ENCODE measurements around the gene ELFN2.

ELFN2 gene

GRCh38 chr22:37379722-37380121 is 47.6 kb downstream of the ELFN2 start:
- FAIRE-seq, result no peak

DNA sequence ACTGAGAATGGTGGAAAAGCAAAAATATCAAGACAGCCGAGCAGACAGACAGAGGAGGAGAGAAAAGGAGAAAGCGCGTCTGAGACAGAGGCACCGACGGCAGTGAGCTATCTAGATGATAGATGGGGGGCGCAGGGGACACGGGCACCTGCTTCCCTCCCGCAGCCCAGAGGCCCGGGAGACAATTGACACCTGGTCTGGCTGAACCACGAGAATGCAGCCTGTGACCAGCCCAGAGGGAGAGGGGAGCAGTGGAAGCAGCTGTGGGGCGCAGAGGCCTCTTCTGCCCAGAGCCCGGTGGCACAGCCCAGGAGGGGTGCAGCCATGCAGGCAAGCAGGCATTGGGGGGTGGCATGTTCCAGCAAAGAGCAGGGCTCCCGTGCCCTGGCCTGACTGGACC is 48.2 kb downstream of the ELFN2 start:
- FAIRE-seq, result no peak

GRCh38 chr22:37378642-37379058 is 48.6 kb downstream of the ELFN2 start:
- FAIRE-seq, result no peak

- no peak for FAIRE-seq
These were observed 49.4 kb downstream of the ELFN2 start for GRCh38 chr22:37377927-37378326.

DNA sequence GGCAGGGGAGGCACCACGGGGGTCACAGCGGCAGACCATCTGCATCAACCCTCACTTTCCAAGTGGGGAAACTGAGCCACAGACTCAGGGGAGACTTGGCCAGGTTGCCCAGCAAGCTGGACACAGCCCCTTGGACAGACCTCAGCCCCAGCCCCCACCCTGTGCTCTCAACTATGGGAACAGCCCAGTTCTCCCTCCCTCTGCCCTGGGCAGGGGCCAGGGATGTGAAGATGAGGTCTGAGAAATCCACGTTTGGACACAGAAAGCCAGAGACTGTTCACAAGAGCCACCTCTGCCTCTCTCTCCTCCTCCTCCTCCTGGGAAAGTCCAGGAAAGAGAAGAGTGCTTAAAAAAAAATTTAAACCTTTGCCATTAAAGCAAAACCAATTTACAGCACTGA is 50.1 kb downstream of the ELFN2 start:
- FAIRE-seq, result no peak

DNA sequence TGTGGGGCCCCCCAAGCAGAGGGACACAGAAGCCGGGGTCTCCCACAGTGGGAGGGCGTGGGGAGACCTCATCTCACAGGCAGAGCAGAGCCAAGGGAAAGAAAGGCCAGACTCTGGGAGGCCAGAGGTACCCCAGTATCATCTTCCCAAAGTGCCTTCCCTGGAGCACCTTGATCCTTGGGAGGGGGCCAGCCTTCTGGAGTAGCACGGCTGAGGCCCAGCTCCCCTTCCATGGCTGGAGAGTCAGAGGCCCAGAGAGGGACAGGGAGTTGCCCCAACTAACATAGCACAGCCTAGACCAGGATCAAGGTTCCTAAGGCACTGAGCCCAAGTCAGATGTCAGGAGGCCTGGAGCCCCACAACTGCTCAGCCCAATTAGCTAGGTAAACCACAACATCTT is 50.6 kb downstream of the ELFN2 start:
- FAIRE-seq, result no peak

GRCh38 chr22:37375801-37376200 is 51.5 kb downstream of the ELFN2 start:
- no peak for FAIRE-seq

DNA sequence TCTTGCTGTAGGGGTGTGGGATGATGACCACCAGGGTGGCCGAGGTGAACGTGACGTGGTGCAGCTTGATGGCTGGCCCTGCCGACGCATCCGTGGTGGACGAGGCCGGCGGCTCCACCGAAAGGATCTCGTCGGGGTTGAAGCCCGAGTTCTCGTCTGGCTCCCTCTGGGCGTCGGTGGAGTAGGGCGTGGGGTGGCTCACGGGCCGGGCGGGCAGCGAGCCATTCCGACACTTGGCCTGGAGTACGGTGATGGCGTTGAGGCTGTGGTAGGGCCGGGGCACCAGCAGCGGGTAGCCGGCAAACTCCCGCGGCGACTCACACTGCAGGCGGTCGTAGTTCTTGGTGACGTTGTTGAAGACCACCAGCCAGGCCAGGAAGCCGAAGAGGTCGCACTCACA is 52.7 kb downstream of the ELFN2 start:
- FAIRE-seq, result no peak

- no peak for FAIRE-seq
These were observed 53.8 kb downstream of the ELFN2 start for GRCh38 chr22:37373451-37373850.

GRCh38 chr22:37371911-37372310 is 55.4 kb downstream of the ELFN2 start:
- no peak for FAIRE-seq

DNA sequence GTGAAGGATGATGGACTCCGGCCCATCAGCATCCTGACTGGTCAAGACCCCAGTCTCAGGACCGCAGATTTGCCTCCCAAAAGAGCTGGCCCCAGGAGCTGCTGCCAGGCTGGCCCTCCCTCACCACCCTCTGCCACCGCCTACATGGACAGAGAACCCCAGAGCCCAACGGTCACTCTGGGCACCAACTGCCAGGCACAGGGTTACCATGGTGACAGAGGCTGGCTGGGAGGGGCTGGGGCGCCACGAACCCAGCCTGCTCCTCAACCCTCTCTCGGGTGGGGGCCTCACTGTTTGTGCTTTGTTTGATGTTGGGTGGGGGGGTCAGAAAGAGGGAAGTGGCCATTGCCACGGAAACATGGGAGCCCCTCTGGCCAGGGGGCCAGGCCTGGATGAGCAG is 55.8 kb downstream of the ELFN2 start:
- no peak for FAIRE-seq

GRCh38 chr22:37370306-37370979 is 56.8 kb downstream of the ELFN2 start:
- FAIRE-seq, result no peak

DNA sequence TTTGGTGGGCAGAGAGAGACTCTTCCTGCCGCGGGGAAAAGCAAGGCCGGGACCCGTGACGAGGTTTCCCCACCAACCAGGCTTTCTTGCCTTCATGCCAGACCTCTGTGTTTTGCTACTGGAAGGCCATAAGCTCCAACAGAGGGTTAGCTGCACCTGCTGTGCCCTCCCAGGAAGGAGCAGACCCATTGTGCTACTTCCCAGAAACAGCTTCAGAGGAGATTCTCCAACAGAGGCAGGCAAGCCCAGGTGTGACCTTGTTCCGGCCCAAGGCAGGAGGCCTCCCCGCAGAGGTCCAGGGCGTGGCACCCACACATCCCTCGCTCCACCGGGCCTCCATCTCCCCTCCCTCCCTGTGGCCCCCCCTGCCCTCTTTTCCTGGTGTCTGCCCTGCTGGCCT is 57.8 kb downstream of the ELFN2 start:
- FAIRE-seq, result no peak

GRCh38 chr22:37368058-37368457 is 59.2 kb downstream of the ELFN2 start:
- FAIRE-seq, result no peak

- no peak for FAIRE-seq
These were observed 60.7 kb downstream of the ELFN2 start for GRCh38 chr22:37366601-37367000.

GRCh38 chr22:37365950-37366349 is 61.3 kb downstream of the ELFN2 start:
- FAIRE-seq, result no peak

DNA sequence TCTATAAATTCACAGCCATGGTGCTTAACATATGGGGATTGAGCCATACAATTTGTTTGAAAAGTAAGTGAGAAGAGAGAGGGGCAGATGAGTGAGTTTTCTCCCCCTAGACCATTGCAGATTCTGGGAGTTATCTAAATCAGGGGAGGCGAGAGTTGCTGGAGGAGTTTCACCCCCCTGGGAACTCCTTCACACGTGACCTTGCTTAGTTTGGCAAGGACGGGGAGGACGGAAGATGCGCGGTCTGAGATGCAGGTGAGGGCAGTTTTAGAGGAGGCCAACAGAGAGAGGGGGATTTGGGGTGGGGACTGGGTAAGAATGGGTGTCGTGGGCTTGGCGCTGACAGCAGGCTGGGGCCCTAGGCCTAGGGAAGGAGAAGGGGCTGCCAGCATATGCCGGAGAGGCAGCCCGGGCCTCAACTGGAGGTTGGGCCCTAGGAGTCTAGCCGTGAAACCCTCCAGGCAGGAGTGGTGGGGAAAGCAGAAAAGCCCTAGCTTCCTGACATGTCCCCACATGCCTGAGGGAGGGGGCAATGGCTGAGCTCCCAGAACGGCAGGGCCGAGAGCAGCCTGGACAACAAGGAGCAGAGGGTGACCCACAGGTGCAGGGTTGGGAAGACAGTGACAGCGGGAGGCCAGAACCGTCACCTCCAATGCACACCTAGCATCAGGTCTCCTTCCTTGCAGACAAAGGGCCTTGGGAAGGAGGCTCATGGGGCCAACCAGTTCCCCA is 63.9 kb downstream of the ELFN2 start:
- FAIRE-seq, result no peak

GRCh38 chr22:37362621-37363020 is 64.7 kb downstream of the ELFN2 start:
- FAIRE-seq, result no peak

- no peak for FAIRE-seq
These were observed 68.4 kb downstream of the ELFN2 start for GRCh38 chr22:37358917-37359316.

DNA sequence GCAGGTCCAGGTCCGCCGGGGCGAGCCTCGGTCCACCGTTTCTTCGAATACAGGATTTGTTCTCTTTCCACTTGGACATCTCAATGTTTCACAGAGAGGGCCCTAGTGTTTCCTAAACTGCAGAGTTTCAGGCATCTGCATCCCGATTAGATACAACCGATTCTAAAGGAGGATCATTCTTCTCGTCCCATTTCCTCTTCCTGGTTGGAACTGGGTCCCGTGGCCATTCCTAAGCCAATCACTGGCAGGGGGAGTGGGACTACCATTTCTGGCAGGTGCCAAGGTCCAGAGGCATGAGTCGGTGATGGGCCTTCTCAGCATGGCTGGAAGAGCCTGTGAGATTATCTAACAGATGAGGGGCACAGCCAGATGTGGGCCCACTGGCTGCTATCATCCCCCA is 68.9 kb downstream of the ELFN2 start:
- no peak for FAIRE-seq

- FAIRE-seq, result no peak
These were observed 69.7 kb downstream of the ELFN2 start for GRCh38 chr22:37357446-37358075.

GRCh38 chr22:37356922-37357321 is 70.4 kb downstream of the ELFN2 start:
- FAIRE-seq, result no peak

- no peak for FAIRE-seq
These were observed 72.1 kb downstream of the ELFN2 start for GRCh38 chr22:37355174-37355573.

DNA sequence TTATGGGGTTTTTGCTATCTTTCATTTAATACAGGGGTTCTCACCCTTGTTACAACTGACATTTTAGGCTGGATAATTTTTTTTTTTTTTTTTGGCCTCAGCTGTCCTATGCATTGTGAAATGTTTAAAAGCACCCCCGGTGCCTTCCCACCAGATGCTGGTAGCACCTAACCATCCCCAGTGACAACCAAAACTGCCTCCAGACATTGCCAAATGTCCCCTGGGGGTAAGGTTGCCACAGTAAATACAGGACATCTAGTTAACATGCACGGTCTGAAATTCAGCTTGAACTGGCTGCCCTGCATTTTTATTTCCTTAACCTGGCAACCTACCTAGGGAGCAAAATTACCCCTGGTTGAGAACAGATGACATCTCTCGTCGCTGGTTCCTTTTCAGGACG is 72.6 kb downstream of the ELFN2 start:
- FAIRE-seq, result no peak
